GM13976 (cell line): ENCODE results near the gene CCNB1IP1.

ENCODE experiments used
- DNase-seq: peaks from one replicate; pipeline ENCODE4 v3.0.0; 2012; ENCODE audit warnings: low spot score
- in situ Hi-C: fragments of 300-500 bp; cut with MboI; formaldehyde crosslinking; loops from one replicate; pipeline ENCODE4 v1.12.0; 2022; ENCODE audit warnings: low sequenced_read_pairs, mixed read lengths, inconsistent platforms; ENCODE audit not compliant: unreplicated experiment
- TF ChIP-seq, protein P1 (sequence below): IDR thresholded peaks from 2 replicates; pipeline ENCODE4 v1.5.1; 2012; ENCODE audit warnings: borderline replicate concordance, mild to moderate bottlenecking; ENCODE audit not compliant: insufficient read depth; ENCODE audit errors: extremely low read depth, missing control alignments, control extremely low read depth

The CCNB1IP1 gene

GRCh38 chr14:20262642-20263128 lies 70.4 kb downstream of the CCNB1IP1 start:
- no peak for DNase-seq
- in situ Hi-C loops = no loop called here
- TF ChIP-seq, protein P1, sequence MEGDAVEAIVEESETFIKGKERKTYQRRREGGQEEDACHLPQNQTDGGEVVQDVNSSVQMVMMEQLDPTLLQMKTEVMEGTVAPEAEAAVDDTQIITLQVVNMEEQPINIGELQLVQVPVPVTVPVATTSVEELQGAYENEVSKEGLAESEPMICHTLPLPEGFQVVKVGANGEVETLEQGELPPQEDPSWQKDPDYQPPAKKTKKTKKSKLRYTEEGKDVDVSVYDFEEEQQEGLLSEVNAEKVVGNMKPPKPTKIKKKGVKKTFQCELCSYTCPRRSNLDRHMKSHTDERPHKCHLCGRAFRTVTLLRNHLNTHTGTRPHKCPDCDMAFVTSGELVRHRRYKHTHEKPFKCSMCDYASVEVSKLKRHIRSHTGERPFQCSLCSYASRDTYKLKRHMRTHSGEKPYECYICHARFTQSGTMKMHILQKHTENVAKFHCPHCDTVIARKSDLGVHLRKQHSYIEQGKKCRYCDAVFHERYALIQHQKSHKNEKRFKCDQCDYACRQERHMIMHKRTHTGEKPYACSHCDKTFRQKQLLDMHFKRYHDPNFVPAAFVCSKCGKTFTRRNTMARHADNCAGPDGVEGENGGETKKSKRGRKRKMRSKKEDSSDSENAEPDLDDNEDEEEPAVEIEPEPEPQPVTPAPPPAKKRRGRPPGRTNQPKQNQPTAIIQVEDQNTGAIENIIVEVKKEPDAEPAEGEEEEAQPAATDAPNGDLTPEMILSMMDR = no peak
